ENCODE measurements around the gene ANKRD63. TPM values are rescaled to one million over a fixed set of nuclear protein-coding genes. Genes with fewer than 3 reads are reported as not detected.

The ANKRD63 gene
- total and polyA plus RNA-seq, 9 of the 15 experiments (the other 6 are each of a cell fraction or from before 2014, with no cell fraction given), result 1.3 to 2.0 (median 1.8) TPM; not detected in 6

GRCh38 chr15:40330368-40330836, 47.5 kb upstream of the ANKRD63 start:
- Histone ChIP-seq H3K9ac (ENCODE audit: insufficient read depth in 1 of 2, low read depth in 2 of 2, low read length in 2 of 2) (peak overlapping the region; percentile 34 to 59; a peak in 3 of 4 replicates), H3K4me1 (replicated peaks in 1 of 2; ENCODE audit: control insufficient read depth in 2 of 2, insufficient read depth in 2 of 2, low read length in 2 of 2) (peaks cover 48 to 77% of the 10 kb centered on the region in 2 experiments), H3K4me2 (ENCODE audit: insufficient read depth, low read length) (peak overlapping the region; percentile 67), H3K27ac (ENCODE audit: extremely low read depth, low read depth, low read length) (peak overlapping the region; percentile 65), H3K9me3 (replicated peaks; ENCODE audit: control insufficient read depth, insufficient read depth, low read depth, low read length) (no peaks in the 10 kb centered on the region), H3K36me3 (ENCODE audit: control insufficient read depth, insufficient read depth, low read length) (peaks cover 30% of the 10 kb centered on the region), H3K27me3 (ENCODE audit: control insufficient read depth in 2 of 2, insufficient read depth in 2 of 2, low read length in 2 of 2) (no peaks in the 10 kb centered on the region), H3K9me1 (ENCODE audit: control insufficient read depth, insufficient read depth, low read length) (no peaks in the 10 kb centered on the region), H3K4me3 (no peak overlapping the region), H3K79me2 (ENCODE audit: control insufficient read depth, insufficient read depth, low read length) (peaks cover 6% of the 10 kb centered on the region), H4K20me1 (replicated peaks; ENCODE audit: control insufficient read depth, insufficient read depth, low read length) (no peaks in the 10 kb centered on the region), H2AFZ (ENCODE audit: low read depth, low read length) (peak overlapping the region; percentile 64)
- no TSS peak for BruUV-seq (replicated peaks)
- ATAC-seq (peak; percentile 71), DNase-seq (ENCODE audit: extremely low read depth in 1 of 4, low spot score in 3 of 4) (peak; percentile 74 to 89 (median 79)), FAIRE-seq (peak; percentile 97)
- ChIA-PET CTCF (ENCODE audit: low intra/inter-chr PET ratio) (no interaction called here), POLR2A (interaction anchor here (0.6 to 5.1 kb wide), 4 partner anchors 11 to 434 kb away, joined by 3 to 30 read pairs (median 4); partner anchors contain the start of genes CCDC9B and DISP2)
- intact Hi-C loops (cut with micrococcal nuclease) (no loop called here), in situ Hi-C loops (cut with MboI) (no loop called here)
- 11% methylated on average over 4 of the region's 5 CpGs for WGBS (ENCODE audit: insufficient coverage, low coverage, missing lambda C conversion rate)
- TF ChIP-seq ZBTB11 (CRISPR knock-in tag; IDR thresholded peaks at IDR 0.05), result peak in 1 of 3 experiments; percentile 54; a peak in 1 of 6 replicates
- TF ChIP-seq KAT7 (CRISPR knock-in tag; IDR thresholded peaks at IDR 0.05; ENCODE audit: borderline replicate concordance), result peak; percentile 60
- no peak for TF ChIP-seq U2AF2 (optimal IDR thresholded peaks at IDR 0.05; ENCODE audit: low read depth, low read length)
- peak; percentile 74; the same call in 1 of the 2 replicates for TF ChIP-seq ATF6 (CRISPR knock-in tag; IDR thresholded peaks at IDR 0.05)
- no peak for TF ChIP-seq U2AF1 (optimal IDR thresholded peaks at IDR 0.05; ENCODE audit: low read depth, low read length)
- no peak for TF ChIP-seq MCM3 (IDR thresholded peaks at IDR 0.05)
- no peak for TF ChIP-seq ZNF282 (CRISPR knock-in tag; IDR thresholded peaks at IDR 0.05)
- TF ChIP-seq LARP7 (IDR thresholded peaks at IDR 0.05), result no peak
- peak; percentile 89 for TF ChIP-seq CBFA2T3 (IDR thresholded peaks at IDR 0.05)

Measured in K562 (cell line).